NCI-H1694 treated with DMSO at 0.1 percent for 48 hours (cell line): Measurements from ENCODE around the gene SEC24D.

Experiments used
- DNase-seq: peaks from one replicate; lab custom pipeline; 2025; lab: John Stamatoyannopoulos, UW

Gene SEC24D

GRCh38 chr4:118842055-118842454 lies 6.1 kb upstream of the SEC24D start:
- no peak for DNase-seq

DNA sequence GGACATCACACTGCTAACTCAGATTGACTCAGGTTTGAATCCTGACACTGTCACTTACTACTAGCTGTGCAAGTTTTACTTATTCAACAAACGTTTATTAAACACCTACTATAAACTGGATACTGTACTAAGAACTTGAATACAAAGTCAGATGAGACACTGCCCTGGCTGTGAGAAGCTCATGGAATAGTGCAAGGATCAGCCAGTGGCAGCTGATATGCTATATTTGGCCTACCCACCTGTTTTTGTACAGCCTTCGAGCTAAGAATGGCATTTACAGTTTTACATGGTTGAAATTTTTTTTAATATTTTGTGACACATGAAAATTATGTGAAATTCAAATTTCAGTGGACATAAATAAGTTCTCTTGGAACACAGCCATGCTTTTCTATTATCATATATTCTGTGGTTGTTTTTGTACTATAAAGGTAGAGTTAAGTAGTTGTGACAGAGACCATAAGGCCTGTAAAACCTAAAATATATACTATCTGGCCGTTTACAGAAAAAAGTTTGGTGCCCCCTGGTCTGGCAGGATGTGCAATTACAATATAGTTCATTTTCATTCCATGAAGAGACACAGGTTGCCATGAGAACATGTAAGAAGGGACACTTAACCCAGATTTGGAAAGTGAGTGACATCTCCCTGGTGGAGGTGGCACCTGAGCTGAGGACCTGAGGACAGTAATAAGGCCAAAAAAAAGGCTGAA lies 3.4 kb upstream of the SEC24D start:
- no peak for DNase-seq

DNA sequence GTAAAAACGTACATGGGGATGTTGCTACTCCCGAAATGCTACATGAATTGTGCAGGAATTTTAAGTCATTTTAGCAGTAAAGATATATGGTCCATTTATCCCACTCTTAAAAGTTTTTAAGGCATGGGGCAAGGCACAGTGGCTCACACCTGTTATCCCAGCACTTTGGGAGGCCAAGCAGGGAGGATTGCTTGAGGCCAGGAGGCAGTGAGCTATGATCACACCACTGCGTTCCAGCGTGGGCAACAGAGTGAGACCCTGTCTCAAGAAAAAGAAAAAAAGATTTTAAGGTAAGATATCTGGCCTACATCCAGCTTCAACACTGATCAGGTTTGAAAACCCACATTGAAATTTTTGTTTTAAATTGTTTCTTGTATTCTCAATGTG lies 1.2 kb upstream of the SEC24D start:
- DNase-seq, result no peak

DNA sequence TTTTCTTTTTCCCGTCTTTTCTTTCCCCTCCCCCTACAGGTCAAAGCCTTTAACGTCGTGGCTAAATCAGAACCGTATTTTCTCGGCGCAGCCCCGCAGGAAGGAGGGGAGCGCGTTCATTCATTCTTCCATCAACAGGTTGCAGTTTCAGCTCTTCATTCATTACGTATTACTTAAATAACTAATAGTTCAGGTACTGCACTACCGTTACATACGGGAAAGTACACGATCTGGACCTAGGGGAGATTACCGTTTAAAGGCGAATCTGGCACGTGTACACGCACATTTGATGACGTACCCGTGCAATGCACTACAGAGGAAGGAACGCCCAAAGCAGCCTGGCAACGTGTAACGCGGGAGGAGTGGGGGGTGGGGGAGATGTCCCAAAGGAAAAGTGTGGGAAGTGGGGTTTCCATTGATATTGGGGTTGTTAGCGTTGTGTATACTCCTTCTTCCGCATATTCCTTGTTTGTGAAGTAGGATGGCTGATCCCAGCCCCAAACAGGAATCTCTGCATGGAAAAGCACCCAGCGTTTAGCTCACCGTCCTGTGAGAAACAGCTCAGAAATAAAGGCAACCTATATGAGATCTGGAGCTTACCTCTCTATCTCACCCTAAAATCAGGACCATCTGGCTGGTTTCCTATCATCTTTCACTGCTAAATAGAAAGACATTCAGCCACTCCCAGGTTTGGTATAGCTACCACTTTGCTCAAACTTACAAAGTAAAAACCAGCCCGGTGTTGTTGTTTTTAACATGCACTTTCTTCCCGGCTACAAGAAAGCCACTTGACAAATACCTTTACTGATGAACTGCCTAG lies 585 bp upstream of the SEC24D start:
- peak; percentile 49 for DNase-seq

DNA sequence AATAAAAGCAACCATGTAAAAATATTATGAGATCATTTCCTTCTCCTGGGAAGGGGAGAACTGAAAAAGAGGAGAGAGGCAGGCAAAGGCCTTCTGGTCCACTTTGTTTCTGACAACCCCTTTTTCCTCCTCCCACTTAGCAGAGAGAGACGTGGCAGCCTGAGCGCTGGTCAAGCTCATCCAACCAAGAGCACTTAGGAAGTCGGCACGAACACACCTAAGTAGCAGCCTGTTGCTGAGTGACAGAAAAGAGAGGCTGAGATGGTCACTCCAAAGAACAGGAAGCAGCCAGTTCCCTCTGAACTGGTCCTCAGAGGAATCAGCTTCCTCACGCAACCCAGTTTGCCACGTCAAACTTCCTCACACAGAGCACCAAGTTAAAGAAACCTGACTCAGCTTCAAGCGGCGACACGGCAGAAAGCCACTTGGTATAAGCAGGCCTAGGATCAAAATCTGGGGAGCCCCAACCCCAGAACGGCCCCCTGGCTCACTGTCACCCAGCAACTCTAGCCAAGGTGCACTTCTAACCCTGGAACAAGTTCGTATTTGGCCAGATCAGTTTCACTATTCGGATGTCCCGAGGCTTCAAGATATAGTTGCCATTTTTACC lies 861 bp downstream of the SEC24D start:
- no peak for DNase-seq

DNA sequence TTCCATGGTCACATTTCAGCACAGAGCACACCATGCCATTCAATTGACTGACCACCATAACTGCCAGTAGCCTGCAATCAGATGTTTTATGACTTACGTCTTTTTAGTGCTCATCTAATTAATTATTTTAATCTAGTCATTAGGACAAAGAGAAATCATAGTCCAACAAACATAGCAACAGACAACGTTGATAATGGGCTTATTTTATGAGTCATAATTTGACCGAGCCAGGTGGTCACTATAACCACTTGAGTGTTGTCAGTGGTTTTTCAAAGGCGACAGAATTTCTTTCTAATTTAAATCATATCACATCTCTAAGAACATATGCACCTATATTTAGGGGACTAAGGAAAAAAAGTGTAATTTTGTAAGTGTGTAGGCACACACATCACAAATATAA lies 1.9 kb downstream of the SEC24D start:
- DNase-seq, result no peak

GRCh38 chr4:118833192-118833820 lies 2.6 kb downstream of the SEC24D start:
- no peak for DNase-seq

DNA sequence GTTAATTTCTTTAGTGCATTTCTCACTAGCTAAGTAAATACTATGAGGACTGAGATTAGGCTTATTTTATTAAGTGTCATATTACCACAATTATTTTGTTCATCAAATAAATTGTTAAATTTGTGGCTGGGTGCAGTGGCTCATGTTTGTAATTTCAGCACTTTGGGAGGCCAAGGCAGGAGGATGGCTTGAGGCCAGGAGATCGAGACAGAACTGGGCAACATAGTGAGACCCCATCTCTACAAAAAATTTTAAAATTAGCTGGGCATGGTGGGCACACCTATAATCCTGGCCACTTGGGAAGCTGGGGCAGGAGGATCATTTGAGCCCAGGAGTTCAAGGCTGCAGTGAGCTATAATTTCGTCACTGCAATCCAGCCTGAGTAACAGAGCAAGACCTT lies 6.8 kb downstream of the SEC24D start:
- no peak for DNase-seq

- no peak for DNase-seq
Observed at GRCh38 chr4:118826723-118827444, 9.0 kb downstream of the SEC24D start.

DNA sequence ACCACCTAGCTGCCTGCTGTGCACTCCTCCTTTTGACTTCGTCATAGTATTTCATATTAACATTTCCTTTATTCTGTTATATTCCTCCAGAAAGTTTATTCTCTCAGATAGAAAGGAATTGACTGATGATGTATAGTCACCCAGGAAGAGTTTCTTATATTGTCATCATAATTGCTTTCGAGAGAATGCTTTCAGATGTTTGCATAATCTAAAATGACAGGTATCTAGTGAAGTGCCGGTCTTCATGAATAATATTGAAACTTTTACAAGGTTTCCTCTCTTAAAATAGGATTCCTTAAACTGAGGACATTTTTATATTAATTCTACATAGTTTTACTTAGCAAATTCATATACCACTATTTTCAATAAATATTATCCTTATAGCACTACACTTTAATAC lies 10.1 kb downstream of the SEC24D start:
- DNase-seq, result no peak

DNA sequence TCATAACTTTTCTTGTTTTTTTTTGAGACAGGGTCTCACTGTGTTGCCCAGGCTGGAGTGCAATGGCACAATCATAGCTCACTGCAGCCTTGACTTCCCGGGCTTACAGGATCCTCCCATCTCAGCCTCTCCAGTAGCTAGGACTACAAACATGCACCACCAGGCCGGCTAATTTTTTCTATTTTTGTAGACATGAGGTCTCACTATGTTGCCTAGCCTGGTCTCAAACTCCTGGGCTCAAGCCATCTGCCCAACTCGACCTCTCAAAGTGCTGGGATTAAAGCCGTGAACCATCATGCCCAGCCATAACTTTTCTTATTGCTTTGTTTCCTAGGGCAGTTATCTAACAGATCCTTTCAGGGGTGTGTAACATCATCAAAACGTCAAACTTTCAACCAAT lies 11.8 kb downstream of the SEC24D start:
- no peak for DNase-seq

DNA sequence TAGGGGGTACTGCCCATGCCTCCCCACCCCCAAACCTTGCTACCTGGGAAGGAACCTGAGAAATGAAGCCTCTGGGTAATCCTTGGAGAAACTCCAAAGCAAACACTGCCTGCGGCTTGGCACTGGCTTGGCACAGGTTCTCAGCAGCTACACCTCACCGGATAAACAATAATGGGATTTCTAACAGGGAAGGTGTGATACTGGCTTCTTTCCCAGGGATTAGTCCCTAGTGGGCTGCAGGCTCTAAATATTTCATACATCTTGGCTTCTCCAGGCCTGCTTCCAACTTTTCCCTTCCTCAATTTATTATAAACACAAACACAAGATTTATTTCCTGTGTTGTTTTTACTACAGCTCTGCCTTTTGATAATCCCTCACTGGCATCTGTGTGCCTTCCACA lies 12.5 kb downstream of the SEC24D start:
- peak; percentile 29 for DNase-seq

DNA sequence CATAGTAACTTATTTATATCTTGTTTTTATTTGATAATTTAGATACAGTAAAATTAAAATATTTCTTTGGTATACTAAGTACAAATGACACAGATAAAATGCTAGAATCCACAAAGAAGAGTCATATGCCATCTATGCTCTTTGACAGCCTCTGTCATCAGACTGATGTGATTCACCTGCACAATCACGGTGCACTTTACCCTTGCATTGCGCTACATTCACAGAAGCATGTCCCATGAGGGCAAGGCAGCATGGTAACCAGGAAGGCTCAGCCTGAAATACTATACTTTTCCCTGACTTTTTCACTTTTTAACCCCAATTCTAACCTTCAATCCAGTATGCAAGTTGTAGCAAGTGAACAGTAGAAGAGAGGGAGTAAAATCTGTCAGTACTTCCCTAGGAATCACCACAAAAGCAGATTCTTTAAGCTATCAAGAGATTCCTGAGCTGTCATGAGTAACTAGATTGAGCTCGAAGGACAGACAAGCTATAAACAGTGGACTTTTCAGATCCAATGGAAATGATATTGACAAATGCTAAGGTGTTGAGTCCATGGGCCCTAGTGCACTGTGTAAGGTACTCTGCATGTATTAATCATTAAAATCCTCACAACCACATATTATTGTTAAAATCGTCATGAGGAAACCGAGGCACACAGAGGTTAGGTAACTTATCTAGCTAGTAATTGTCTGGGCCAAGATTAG lies 14.2 kb downstream of the SEC24D start:
- DNase-seq, result no peak

DNA sequence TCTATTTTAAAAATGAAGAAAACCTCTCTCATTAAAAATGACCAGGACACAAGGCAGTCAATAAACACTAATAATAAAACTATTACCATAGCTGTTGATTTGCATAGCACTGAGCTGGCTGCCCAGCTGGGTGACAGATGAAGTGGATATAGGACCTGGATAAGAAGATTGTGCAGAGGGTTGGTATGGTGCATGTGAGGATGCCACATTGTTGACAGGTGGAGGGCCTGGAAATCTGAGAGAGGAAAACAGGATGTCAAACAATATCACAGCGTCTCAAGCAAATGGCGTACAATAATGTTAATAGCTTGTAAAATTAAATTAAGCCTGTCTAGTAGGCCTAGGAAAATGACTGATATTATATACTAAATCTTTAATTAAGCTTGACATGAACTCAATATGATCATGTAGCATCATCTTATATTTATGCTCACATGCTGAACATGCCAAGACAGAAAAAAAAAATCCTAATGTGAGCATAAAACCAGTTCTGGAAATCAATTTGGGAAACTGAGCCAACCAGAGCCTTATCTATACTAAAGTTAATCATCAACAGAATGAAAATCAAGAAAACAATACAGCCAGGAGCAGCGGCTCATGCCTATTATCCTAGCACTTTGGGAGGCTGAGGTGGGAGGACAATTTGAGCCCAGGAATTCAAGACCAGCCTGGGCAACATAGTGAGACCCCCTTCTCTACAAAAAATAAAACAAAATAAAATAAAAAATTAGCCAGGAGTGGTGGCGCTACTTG lies 18.6 kb downstream of the SEC24D start:
- peak; percentile 56 for DNase-seq

- no peak for DNase-seq
Observed at GRCh38 chr4:118816538-118817177, 19.3 kb downstream of the SEC24D start.

DNA sequence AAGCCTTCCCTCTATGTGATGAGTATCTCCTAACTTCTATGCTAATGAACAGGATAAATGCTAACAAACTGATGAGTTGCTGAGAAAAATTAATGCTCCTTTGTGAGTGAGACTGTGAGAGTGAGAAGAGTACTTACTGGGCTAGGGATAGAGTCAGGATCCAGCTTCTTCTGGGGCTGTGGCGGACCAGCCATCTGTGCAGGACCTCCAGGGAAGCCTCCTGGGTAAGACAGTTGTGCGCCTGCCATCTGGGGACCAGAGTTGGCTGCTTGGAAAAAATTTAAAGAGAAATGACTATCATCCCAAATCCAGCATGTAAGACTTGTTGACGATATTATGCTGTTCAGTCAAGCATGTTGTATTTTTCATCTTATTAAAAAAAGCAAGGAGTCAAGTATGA lies 21.0 kb downstream of the SEC24D start:
- peak; percentile 67 for DNase-seq

DNA sequence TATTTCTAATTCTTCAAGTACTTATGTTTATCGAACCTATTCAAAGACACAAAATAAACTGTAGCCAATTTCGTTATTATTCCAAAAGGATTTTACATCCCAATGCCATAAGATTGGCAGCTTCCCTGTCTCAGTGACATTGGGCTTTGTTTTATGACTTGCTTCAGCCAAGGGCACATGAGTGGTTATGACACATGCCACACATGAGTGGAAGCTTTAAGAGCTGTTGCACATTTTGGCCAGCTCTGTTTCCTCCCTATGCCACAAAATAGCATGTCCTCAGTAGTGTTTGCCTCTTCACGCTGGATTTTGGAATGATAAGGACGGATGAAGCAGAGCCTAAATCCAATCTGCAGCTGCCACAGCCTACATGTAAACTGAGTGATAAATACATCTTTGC lies 21.9 kb downstream of the SEC24D start:
- DNase-seq, result no peak

DNA sequence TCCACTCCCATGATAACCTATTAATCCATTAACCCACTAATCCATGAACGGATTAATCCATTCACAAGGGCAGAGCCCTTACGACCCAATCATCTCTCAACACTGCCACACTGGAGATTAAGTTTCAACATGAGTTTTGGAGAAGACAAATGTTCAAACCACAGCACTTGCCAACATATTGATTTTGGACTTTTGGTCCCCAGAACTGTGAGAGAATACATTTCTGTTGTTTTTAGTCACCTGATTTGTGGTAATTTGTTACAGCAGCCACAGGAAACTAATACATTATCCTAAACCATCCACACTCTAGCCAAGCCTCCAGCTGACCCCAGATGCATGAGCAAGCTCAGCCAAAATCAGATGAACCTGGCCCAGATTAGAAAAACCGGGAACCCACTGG lies 22.4 kb downstream of the SEC24D start:
- no peak for DNase-seq

- no peak for DNase-seq
Observed at GRCh38 chr4:118811832-118812231, 24.1 kb downstream of the SEC24D start.
